GM18499 (cell line): ENCODE results near the gene RAD51C.
"Not testable (repeated sequence)": the region's sequence is repeated elsewhere in the genome, so short reads cannot be mapped to it uniquely, and the experiment has no call there.

Experiments
- ATAC-seq: cut with Tn5 transposase; IDR thresholded peaks from one replicate; pipeline ENCODE4 v1.9.1; 2021; ENCODE audit warnings: moderate number of reproducible peaks; ENCODE audit not compliant: insufficient read depth, unreplicated experiment

Gene RAD51C

GRCh38 chr17:58730937-58731336 lies 38.5 kb downstream of the RAD51C start:
- ATAC-seq, result no peak

- no peak for ATAC-seq
These were observed 41.6 kb downstream of the RAD51C start for GRCh38 chr17:58734040-58734439.

GRCh38 chr17:58734811-58735210 lies 42.4 kb downstream of the RAD51C start:
- ATAC-seq, result no peak

GRCh38 chr17:58741121-58741625 lies 48.8 kb downstream of the RAD51C start:
- ATAC-seq, result no peak

GRCh38 chr17:58747674-58748073 lies 55.3 kb downstream of the RAD51C start:
- ATAC-seq, result no peak

- ATAC-seq, result not testable (repeated sequence)
These were observed 57.2 kb downstream of the RAD51C start for GRCh38 chr17:58749627-58750026.

- no peak for ATAC-seq
These were observed 60.6 kb downstream of the RAD51C start for GRCh38 chr17:58753026-58753425.

- no peak for ATAC-seq
These were observed 62.8 kb downstream of the RAD51C start for GRCh38 chr17:58755269-58755576.

- ATAC-seq, result no peak
These were observed 63.3 kb downstream of the RAD51C start, which contains the start of gene PPM1E for GRCh38 chr17:58755577-58756245. Gene PPM1E (plus strand): TSS chr17:58755854.

- no peak for ATAC-seq
These were observed 64.1 kb downstream of the RAD51C start for GRCh38 chr17:58756246-58757161.

- ATAC-seq, result no peak
These were observed 64.8 kb downstream of the RAD51C start for GRCh38 chr17:58757162-58757613.

GRCh38 chr17:58758890-58759289 lies 66.5 kb downstream of the RAD51C start:
- ATAC-seq, result no peak

GRCh38 chr17:58759522-58759921 lies 67.1 kb downstream of the RAD51C start:
- no peak for ATAC-seq

- ATAC-seq, result no peak
These were observed 67.8 kb downstream of the RAD51C start for GRCh38 chr17:58760248-58760647.

GRCh38 chr17:58763263-58763662 lies 70.9 kb downstream of the RAD51C start:
- no peak for ATAC-seq

- no peak for ATAC-seq
These were observed 72.0 kb downstream of the RAD51C start for GRCh38 chr17:58764373-58764772.

GRCh38 chr17:58778482-58778881 lies 86.1 kb downstream of the RAD51C start:
- not testable (repeated sequence) for ATAC-seq

- ATAC-seq, result no peak
These were observed 87.0 kb downstream of the RAD51C start for GRCh38 chr17:58779446-58779845.

- ATAC-seq, result no peak
These were observed 91.0 kb downstream of the RAD51C start for GRCh38 chr17:58783380-58783779.

GRCh38 chr17:58785097-58785496 lies 92.7 kb downstream of the RAD51C start:
- ATAC-seq, result no peak
